OCI-LY7 (cell line): ENCODE measurements around the gene TMEM260. TPM values are rescaled to one million over a fixed set of nuclear protein-coding genes. Genes with fewer than 3 reads are reported as not detected.

Source experiments
- BruUV-seq: library from RNA; stranded (reverse); fragments of 400-500 nt; replicated peaks from 2 replicates; lab custom pipeline; 2021; lab: Mats Ljungman, UMichigan
- CTCF ChIA-PET: fragments of 300-600 bp; sonication (Branson Sonifier 250); formaldehyde crosslinking; loops from one replicate; lab custom pipeline; 2022; ENCODE audit warnings: antibody characterized with exemption; ENCODE audit not compliant: unreplicated experiment; lab: Charles Lee
- POLR2A ChIA-PET: fragments of 300-600 bp; sonication (Branson Sonifier 250); formaldehyde crosslinking; loops from one replicate; lab custom pipeline; 2022; ENCODE audit warnings: antibody characterized with exemption; lab: Charles Lee
- DNase-seq: peaks from one replicate; pipeline ENCODE4 v3.0.0-alpha.2; 2015; ENCODE audit warnings: low spot score
- H2AFZ ChIP-seq: fragments of 200-600 bp; sonication (generic), shearing (Covaris generic); 2 replicates; pipeline ENCODE4 v1.6.1; 2014; ENCODE audit warnings: mild to moderate bottlenecking, antibody characterized with exemption, low read length, moderate library complexity
- H3K27ac ChIP-seq: fragments of 200-600 bp; sonication (generic); 2 replicates; pipeline ENCODE4 v1.5.1; 2014; ENCODE audit warnings: mixed run types, low read depth, mild to moderate bottlenecking, moderate library complexity, low read length, inconsistent platforms; ENCODE audit not compliant: poor library complexity, severe bottlenecking
- H3K36me3 ChIP-seq: fragments of 200-600 bp; sonication (generic); 2 replicates; pipeline ENCODE4 v1.6.1; 2014; ENCODE audit warnings: mild to moderate bottlenecking, antibody characterized with exemption, low read length, moderate library complexity, mixed read lengths; ENCODE audit not compliant: insufficient read depth
- H3K4me1 ChIP-seq: fragments of 200-600 bp; sonication (generic); 2 replicates; pipeline ENCODE4 v1.5.1; 2014; ENCODE audit warnings: mild to moderate bottlenecking, low read length; ENCODE audit not compliant: insufficient read depth, poor library complexity, severe bottlenecking
- H3K4me2 ChIP-seq: fragments of 200-600 bp; sonication (generic); 2 replicates; pipeline ENCODE4 v1.6.1; 2014; ENCODE audit warnings: mild to moderate bottlenecking, low read length
- H3K4me3 ChIP-seq: fragments of 200-600 bp; sonication (generic); 2 replicates; pipeline ENCODE4 v1.5.1; 2014; ENCODE audit warnings: mild to moderate bottlenecking, low read depth, low read length; ENCODE audit not compliant: poor library complexity, severe bottlenecking
- H3K79me2 ChIP-seq: fragments of 200-600 bp; sonication (generic); 2 replicates; pipeline ENCODE4 v1.6.1; 2016; ENCODE audit warnings: low read depth, mild to moderate bottlenecking, low read length, moderate library complexity, mixed read lengths; ENCODE audit not compliant: insufficient read depth
- H3K9me2 ChIP-seq: fragments of 200-600 bp; sonication (generic); 2 replicates; pipeline ENCODE4 v1.6.1; 2016; ENCODE audit warnings: mild to moderate bottlenecking, low read length, mixed read lengths; ENCODE audit not compliant: insufficient read depth
- H3K9me3 ChIP-seq: fragments of 200-600 bp; sonication (generic); 2 replicates; pipeline ENCODE4 v1.6.1; 2014; ENCODE audit warnings: mild to moderate bottlenecking, mixed run types, low read length, mixed read lengths
- H4K20me1 ChIP-seq: fragments of 200-600 bp; sonication (generic); 2 replicates; pipeline ENCODE4 v1.6.1; 2014; ENCODE audit warnings: mild to moderate bottlenecking, antibody characterized with exemption, low read length, moderate library complexity, mixed read lengths; ENCODE audit not compliant: insufficient read depth
- EZH2phosphoT487 ChIP-seq: fragments of 200-600 bp; sonication (generic); IDR thresholded peaks from 2 replicates; pipeline ENCODE4 v1.6.1; 2018; ENCODE audit warnings: low read depth, borderline replicate concordance, mild to moderate bottlenecking, mixed run types, antibody characterized with exemption, low read length, moderate library complexity, mixed read lengths
- intact Hi-C: fragments of 100-400 bp; cut with micrococcal nuclease; formaldehyde crosslinking; loops from one replicate; pipeline ENCODE4 v1.10.0; 2022; ENCODE audit not compliant: unreplicated experiment
- total RNA-seq, 2 experiments: library from RNA; depleted of rRNA in 1 of 2; stranded (reverse); fragments of >200 nt in 1 of 2; shearing (Covaris generic) in 1 of 2; gene quantifications; 2 replicates each; pipeline ENCODE4 v1.2.3, GENCODE V29; 2014 to 2022
- TF ChIP-seq, protein P1 (sequence below): fragments of 200-600 bp; sonication (generic); conservative IDR thresholded peaks from 2 replicates; pipeline ENCODE4 v1.5.1; 2014; ENCODE audit warnings: mild to moderate bottlenecking, antibody characterized with exemption, low read length, moderate library complexity, mixed read lengths

TMEM260 gene
- total RNA-seq, 2 experiments from 2014 or later = 12.4 to 20.1 TPM

GRCh38 chr14:56648508-56649301, 69.1 kb downstream of the TMEM260 start:
- H3K27ac ChIP-seq = no peak overlapping the region
- POLR2A ChIA-PET = interaction anchor here (0.7 to 1.1 kb wide), 3 partner anchors 15 to 597 kb away, joined by 3 to 5 read pairs (median 5); no protein-coding TSS in a partner anchor
- TF ChIP-seq EZH2phosphoT487 = no peak
- TF ChIP-seq, protein P1, sequence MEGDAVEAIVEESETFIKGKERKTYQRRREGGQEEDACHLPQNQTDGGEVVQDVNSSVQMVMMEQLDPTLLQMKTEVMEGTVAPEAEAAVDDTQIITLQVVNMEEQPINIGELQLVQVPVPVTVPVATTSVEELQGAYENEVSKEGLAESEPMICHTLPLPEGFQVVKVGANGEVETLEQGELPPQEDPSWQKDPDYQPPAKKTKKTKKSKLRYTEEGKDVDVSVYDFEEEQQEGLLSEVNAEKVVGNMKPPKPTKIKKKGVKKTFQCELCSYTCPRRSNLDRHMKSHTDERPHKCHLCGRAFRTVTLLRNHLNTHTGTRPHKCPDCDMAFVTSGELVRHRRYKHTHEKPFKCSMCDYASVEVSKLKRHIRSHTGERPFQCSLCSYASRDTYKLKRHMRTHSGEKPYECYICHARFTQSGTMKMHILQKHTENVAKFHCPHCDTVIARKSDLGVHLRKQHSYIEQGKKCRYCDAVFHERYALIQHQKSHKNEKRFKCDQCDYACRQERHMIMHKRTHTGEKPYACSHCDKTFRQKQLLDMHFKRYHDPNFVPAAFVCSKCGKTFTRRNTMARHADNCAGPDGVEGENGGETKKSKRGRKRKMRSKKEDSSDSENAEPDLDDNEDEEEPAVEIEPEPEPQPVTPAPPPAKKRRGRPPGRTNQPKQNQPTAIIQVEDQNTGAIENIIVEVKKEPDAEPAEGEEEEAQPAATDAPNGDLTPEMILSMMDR = no peak
- H3K9me3 ChIP-seq = no peaks in the 10 kb centered on the region
- intact Hi-C loops = no loop called here
- DNase-seq = no peak
- H3K36me3 ChIP-seq = peaks cover 9% of the 10 kb centered on the region; the same call in 1 of the 2 replicates
- H3K79me2 ChIP-seq = no peaks in the 10 kb centered on the region
- CTCF ChIA-PET = no interaction called here
- no peaks in the 10 kb centered on the region for H3K4me1 ChIP-seq
- H3K4me3 ChIP-seq = no peak overlapping the region
- no peaks in the 10 kb centered on the region for H4K20me1 ChIP-seq
- no peak overlapping the region for H3K4me2 ChIP-seq
- no TSS peak for BruUV-seq
- H3K9me2 ChIP-seq = no peaks in the 10 kb centered on the region
- H2AFZ ChIP-seq = no peak overlapping the region

DNA sequence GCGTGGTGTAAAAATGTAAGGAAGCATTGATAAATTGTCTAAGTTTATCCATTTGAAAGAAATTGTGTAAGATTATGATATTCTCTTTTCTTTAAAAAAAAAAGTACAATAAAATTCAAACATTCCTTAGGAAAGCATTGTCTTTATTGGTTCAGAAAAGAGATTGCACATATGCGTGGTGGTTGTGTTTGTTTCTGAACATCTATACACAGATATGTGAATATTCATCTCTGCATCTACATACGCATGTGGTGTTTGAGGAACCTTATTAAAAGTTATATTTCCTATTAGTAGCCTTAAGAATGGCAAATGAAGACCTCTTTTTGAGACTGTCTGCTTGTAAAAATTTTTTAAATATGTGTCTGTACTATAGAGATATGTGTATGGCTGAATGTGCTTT, 69.8 kb downstream of the TMEM260 start:
- no peaks in the 10 kb centered on the region for H3K9me3 ChIP-seq
- ChIA-PET CTCF (no interaction called here), POLR2A (no interaction called here)
- H2AFZ ChIP-seq = no peak overlapping the region
- no TSS peak for BruUV-seq
- H3K9me2 ChIP-seq = no peaks in the 10 kb centered on the region
- no peaks in the 10 kb centered on the region for H3K79me2 ChIP-seq
- H3K4me1 ChIP-seq = no peaks in the 10 kb centered on the region
- no peak overlapping the region for H3K4me2 ChIP-seq
- H3K4me3 ChIP-seq = no peak overlapping the region
- intact Hi-C loops = no loop called here
- H3K36me3 ChIP-seq = peaks cover 9% of the 10 kb centered on the region; the same call in 1 of the 2 replicates
- TF ChIP-seq, protein P1 = no peak
- no peak for TF ChIP-seq EZH2phosphoT487
- H4K20me1 ChIP-seq = no peaks in the 10 kb centered on the region
- DNase-seq = no peak
- no peak overlapping the region for H3K27ac ChIP-seq

DNA sequence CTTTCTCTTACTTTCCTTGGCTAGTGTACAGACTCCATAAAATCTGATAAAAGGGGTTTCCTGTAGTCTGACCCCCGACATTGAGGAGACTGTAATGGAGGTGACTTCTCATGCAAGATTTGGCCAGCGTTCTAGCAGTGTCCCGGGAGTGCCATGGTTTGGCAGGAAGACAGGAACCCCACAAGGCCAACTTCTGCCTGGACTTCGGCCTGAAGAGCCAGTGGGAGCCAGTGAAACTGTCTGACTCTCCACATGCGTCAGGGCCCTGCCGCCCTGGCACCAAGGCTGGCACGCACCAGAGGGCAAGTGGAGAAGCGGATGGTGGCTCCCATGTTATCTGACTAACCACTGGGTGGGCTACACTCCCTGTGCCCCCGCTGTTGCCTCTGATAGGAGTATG, 70.5 kb downstream of the TMEM260 start:
- Histone ChIP-seq H3K36me3 (peaks cover 9% of the 10 kb centered on the region; the same call in 1 of the 2 replicates), H2AFZ (no peak overlapping the region), H3K4me3 (no peak overlapping the region), H3K4me1 (no peaks in the 10 kb centered on the region), H3K9me2 (no peaks in the 10 kb centered on the region), H3K27ac (no peak overlapping the region), H3K79me2 (no peaks in the 10 kb centered on the region), H3K4me2 (no peak overlapping the region), H4K20me1 (no peaks in the 10 kb centered on the region), H3K9me3 (no peaks in the 10 kb centered on the region)
- CTCF ChIA-PET = no interaction called here
- TF ChIP-seq EZH2phosphoT487 = no peak
- TF ChIP-seq, protein P1 = no peak
- POLR2A ChIA-PET = no interaction called here
- intact Hi-C loops = loop anchor here (10.0 kb wide), 1 partner anchor 415 kb away; no protein-coding TSS in a partner anchor
- no peak for DNase-seq
- BruUV-seq = no TSS peak
